T-helper 2 cell treated with Interferon-gamma antibody and Interleukin-4, amounts not matched to agents 5 μg/mL and 100 μg/mL, for 36 hours (primary cell): ENCODE measurements around the gene CDCP1.

Source experiments
- DNase-seq: peaks from one replicate; pipeline ENCODE4 v3.0.0; 2021; ENCODE audit warnings: low spot score
- H3K27ac Mint-ChIP-seq: one replicate; pipeline ENCODE4 v1.8.0; 2021; ENCODE audit warnings: mild to moderate bottlenecking, mixed read lengths
- H3K27me3 Mint-ChIP-seq: one replicate; pipeline ENCODE4 v1.8.0; 2021; ENCODE audit warnings: low read depth, mixed read lengths
- H3K36me3 Mint-ChIP-seq: one replicate; pipeline ENCODE4 v1.8.0; 2021; ENCODE audit warnings: low read depth, mixed read lengths
- H3K4me1 Mint-ChIP-seq: one replicate; pipeline ENCODE4 v1.8.0; 2021; ENCODE audit warnings: low read depth, mixed read lengths
- H3K4me3 Mint-ChIP-seq: one replicate; pipeline ENCODE4 v1.8.0; 2022; ENCODE audit warnings: mild to moderate bottlenecking, moderate library complexity, mixed read lengths
- H3K9me3 Mint-ChIP-seq: one replicate; pipeline ENCODE4 v1.8.0; 2021; ENCODE audit warnings: mixed read lengths

CDCP1 gene

DNA sequence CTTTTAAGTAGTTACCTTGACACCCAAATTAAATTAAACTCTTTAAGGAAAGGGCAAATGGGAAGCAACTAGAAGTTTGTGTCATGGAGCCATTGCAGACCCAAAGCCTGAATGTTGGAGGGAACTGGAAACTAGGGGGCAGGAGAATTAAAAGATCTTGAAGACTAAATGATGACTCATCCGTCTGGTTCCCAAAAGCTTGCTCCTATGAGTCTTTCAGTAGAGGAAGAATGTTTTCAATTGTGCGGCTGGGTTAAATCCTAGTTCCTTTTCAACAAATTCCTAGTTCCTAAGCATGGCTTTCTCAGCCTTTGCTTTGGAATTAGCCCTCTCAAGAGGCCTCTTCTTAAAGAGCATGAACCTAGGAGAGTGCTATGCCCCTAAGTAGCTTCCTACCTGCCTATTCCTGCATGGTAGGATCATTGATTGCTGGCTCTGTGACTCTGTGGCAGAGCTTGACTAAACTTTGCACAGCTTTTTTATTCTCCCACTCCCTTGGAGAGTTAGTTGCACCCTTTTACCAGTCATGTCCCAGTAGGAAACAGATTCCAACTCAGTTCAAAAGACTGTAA is 102.4 kb downstream of the CDCP1 start:
- H3K27me3 Mint-ChIP-seq = peaks cover 22% of the 10 kb centered on the region
- no peak for DNase-seq
- no peak overlapping the region for H3K27ac Mint-ChIP-seq
- no peaks in the 10 kb centered on the region for H3K9me3 Mint-ChIP-seq
- H3K36me3 Mint-ChIP-seq = no peaks in the 10 kb centered on the region
- no peak overlapping the region for H3K4me3 Mint-ChIP-seq
- peaks cover 24% of the 10 kb centered on the region for H3K4me1 Mint-ChIP-seq

DNA sequence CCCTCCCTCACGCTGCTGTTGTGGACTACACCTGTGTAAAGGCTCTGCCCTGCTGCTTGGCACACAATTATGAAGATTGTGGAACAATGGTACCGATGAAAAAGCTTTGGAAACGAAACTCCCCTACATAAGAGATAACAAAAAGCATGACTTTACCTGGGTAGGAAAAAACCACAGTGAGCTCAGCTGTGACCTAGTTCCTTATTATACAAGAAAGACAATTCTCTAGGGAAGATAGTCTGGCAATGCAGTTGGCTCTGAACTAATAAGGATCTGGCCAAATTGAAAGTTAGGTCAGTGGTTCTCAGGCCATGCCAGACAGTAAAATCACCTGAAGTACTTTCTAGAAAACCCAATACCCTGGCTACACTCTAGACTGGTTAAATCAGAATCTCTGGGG is 104.0 kb downstream of the CDCP1 start:
- H3K4me3 Mint-ChIP-seq = peak overlapping the region; percentile 5
- H3K27me3 Mint-ChIP-seq = peaks cover 12% of the 10 kb centered on the region
- peaks cover 28% of the 10 kb centered on the region for H3K4me1 Mint-ChIP-seq

DNA sequence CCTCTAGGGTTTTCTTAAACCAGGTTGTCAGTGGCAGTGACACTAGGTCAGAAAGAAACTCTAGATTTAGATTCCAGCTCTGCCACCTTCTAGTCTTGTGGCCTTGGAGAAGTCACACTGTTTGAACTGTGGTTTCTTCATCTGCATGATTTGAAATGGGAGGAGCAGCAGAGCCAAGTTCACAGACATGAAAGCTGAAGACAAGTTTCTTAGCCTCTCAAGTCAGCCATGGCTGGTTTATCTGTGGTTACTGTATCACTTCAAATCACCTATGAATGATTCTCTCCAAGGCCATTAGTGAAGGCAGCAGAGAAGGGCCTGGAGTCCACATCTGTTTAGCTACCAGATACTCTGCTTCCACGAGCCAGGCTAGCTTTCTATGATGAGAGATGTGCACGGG is 104.5 kb downstream of the CDCP1 start:
- Mint-ChIP-seq H3K36me3 (no peaks in the 10 kb centered on the region), H3K27me3 (peaks cover 12% of the 10 kb centered on the region), H3K4me1 (peaks cover 31% of the 10 kb centered on the region), H3K9me3 (no peaks in the 10 kb centered on the region), H3K27ac (peak overlapping the region; percentile 8), H3K4me3 (peak overlapping the region; percentile 32)
- peak; percentile 45 for DNase-seq

More for the DNA sequence above, 104.0 kb downstream of the CDCP1 start:
- H3K9me3 Mint-ChIP-seq = no peaks in the 10 kb centered on the region
- no peak for DNase-seq
- H3K27ac Mint-ChIP-seq = peak overlapping the region; percentile 8
- H3K36me3 Mint-ChIP-seq = no peaks in the 10 kb centered on the region

DNA sequence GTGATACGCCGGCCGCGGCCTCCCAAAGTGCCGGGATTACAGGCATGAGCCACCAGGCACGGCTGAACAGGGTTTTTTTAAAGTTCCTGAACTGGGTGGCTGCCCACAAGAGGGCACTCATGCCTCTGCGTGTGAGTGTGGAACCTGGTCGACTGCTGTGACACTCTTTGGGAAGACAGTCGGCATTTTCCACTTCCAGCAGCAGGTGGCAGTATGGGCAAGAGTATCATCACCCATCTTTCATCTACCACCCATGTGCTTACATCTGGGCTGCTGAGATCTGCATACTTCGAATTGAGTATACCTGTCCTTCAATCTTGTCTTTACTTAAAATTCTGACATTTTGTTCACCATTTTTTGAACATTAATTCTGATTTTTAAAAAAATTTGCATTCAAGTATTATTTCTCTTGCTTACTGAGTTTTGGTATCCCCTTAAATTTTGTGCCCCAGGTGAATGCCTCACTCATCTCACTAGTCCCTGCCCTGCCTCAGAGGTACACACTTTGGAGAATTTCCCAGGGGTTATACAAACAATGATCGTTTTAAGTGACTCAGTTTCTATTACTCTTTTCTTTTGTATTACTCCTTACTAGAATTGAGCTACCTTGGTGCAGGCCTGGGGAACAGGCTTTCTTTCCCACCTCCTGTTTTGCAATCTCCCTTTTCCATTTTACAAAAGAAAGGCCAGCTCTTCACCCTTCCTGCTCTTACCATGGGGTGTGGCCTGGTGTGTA is 108.3 kb downstream of the CDCP1 start:
- peak; percentile 88 for DNase-seq
- Mint-ChIP-seq H3K4me1 (peaks cover 45% of the 10 kb centered on the region), H3K4me3 (no peak overlapping the region), H3K36me3 (no peaks in the 10 kb centered on the region), H3K27ac (no peak overlapping the region), H3K27me3 (peaks cover 13% of the 10 kb centered on the region), H3K9me3 (no peaks in the 10 kb centered on the region)

DNA sequence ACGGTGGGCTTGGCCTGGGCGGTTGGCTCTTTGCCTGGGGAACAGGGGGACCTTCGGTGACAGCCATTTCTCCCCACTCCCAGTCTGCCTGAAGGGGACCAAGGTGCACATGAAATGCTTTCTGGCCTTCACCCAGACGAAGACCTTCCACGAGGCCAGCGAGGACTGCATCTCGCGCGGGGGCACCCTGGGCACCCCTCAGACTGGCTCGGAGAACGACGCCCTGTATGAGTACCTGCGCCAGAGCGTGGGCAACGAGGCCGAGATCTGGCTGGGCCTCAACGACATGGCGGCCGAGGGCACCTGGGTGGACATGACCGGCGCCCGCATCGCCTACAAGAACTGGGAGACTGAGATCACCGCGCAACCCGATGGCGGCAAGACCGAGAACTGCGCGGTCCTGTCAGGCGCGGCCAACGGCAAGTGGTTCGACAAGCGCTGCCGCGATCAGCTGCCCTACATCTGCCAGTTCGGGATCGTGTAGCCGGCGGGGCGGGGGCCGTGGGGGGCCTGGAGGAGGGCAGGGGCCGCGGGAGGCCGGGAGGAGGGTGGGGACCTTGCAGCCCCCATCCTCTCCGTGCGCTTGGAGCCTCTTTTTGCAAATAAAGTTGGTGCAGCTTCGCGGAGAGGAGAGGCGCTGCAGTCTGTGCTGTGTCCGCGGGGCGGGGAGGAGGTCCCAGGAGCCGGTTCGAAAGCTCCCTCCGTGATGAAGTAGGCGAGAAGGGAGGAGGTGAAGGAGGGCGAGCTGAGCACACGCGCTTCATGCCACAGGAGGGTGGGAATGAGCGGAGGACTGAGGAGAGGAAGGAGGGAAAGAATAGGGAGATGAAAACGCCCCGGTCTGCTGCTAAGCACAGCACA is 110.5 kb downstream of the CDCP1 start:
- no peak for DNase-seq
- H3K9me3 Mint-ChIP-seq = no peaks in the 10 kb centered on the region
- H3K27ac Mint-ChIP-seq = peak overlapping the region; percentile 69
- no peaks in the 10 kb centered on the region for H3K36me3 Mint-ChIP-seq
- H3K27me3 Mint-ChIP-seq = peaks cover 17% of the 10 kb centered on the region
- peaks cover 26% of the 10 kb centered on the region for H3K4me1 Mint-ChIP-seq
- H3K4me3 Mint-ChIP-seq = peak overlapping the region; percentile 69

DNA sequence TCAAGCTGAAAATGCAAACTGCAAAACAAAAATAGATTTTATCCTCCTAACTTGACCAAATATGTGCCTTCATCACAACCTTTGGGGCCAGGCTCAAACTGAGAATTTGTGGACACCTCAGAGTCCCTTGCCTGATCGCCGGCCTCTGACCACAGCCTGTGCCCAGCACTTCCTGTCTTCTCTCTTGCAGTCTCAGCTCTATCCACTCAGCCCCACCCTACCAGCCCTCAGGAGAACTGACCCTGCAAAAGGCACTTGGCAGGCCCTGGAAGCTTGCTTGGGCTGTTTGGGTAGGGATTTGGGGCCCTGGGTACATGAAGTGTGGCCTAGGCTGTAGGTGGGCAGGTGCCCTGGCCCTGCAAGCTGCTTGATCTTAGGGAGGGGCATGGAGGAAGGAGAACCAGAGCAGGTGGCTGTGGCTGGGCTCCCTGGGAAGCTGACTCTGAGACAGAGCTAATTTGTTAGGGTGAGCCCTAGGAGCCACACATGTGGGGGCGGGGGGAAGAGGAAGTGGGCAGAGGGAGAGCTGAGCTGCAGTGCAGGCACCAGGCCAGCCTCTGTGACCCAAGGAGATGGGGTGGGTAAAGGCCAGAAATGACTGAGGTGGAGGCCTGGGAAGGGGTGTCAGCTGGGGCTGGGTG is 111.4 kb downstream of the CDCP1 start:
- Mint-ChIP-seq H3K36me3 (no peaks in the 10 kb centered on the region), H3K4me1 (peaks cover 21% of the 10 kb centered on the region), H3K4me3 (peak overlapping the region; percentile 64), H3K27me3 (peaks cover 17% of the 10 kb centered on the region), H3K27ac (peak overlapping the region; percentile 68), H3K9me3 (no peaks in the 10 kb centered on the region)
- DNase-seq = peak; percentile 56

DNA sequence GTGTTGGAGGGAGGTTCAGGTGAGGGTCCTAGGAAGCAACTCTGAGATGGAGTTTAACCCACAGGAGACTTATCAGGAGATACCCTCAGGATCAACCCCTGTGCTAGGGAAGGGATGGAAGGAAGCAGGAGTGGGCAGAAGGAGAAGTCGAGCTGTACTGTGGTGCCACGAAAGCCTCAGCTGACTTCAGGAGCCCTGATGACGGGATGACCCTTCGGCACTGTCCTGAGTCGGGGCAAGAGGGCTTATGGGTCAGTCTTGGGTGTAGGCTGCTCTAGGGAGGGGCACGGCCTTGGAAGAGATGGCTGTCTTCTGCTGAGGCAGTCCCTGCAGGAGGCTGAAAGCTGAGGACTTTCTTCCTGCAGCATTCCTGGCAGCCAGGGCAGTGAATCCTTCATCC is 112.4 kb downstream of the CDCP1 start:
- Mint-ChIP-seq H3K36me3 (no peaks in the 10 kb centered on the region), H3K4me1 (peaks cover 21% of the 10 kb centered on the region), H3K4me3 (no peak overlapping the region), H3K27ac (no peak overlapping the region), H3K27me3 (peaks cover 17% of the 10 kb centered on the region), H3K9me3 (no peaks in the 10 kb centered on the region)
- DNase-seq = no peak
